H9 (cell line): ENCODE measurements around the gene MUC2. TPM values are rescaled to one million over a fixed set of nuclear protein-coding genes. Genes with fewer than 3 reads are reported as not detected.

Source experiments
- DNase-seq: peaks from one replicate; pipeline ENCODE4 v3.0.0-alpha.2; 2017
- H2AFZ ChIP-seq: one replicate; pipeline ENCODE4 v1.6.1; 2013; ENCODE audit warnings: mild to moderate bottlenecking, low read length, control low read depth, moderate library complexity
- H2AK5ac ChIP-seq: 2 replicates; pipeline ENCODE4 v1.6.1; 2013; ENCODE audit warnings: low read length, control low read depth, mixed read lengths; ENCODE audit not compliant: insufficient read length
- H2BK120ac ChIP-seq: one replicate; pipeline ENCODE4 v1.6.1; 2013; ENCODE audit warnings: low read depth, mild to moderate bottlenecking, low read length, control low read depth, inconsistent platforms; ENCODE audit not compliant: poor library complexity, severe bottlenecking
- H2BK12ac ChIP-seq: 2 replicates; pipeline ENCODE4 v1.6.1; 2013; ENCODE audit warnings: low read length, control low read depth, mixed read lengths, low read depth; ENCODE audit not compliant: insufficient read length
- H2BK15ac ChIP-seq: 2 replicates; pipeline ENCODE4 v1.6.1; 2013; ENCODE audit warnings: low read depth, low read length, control low read depth
- H2BK20ac ChIP-seq: one replicate; pipeline ENCODE4 v1.6.1; 2013; ENCODE audit warnings: low read depth, mild to moderate bottlenecking, low read length, control low read depth, inconsistent platforms; ENCODE audit not compliant: poor library complexity, severe bottlenecking
- H2BK5ac ChIP-seq: 2 replicates; pipeline ENCODE4 v1.6.1; 2013; ENCODE audit warnings: low read length, control low read depth, mixed read lengths; ENCODE audit not compliant: insufficient read length
- H3K14ac ChIP-seq: 2 replicates; pipeline ENCODE4 v1.6.1; 2013; ENCODE audit warnings: low read length, control low read depth; ENCODE audit not compliant: insufficient read depth
- H3K18ac ChIP-seq: 2 replicates; pipeline ENCODE4 v1.6.1; 2013; ENCODE audit warnings: low read depth, mild to moderate bottlenecking, mixed read lengths, low read length, control low read depth; ENCODE audit not compliant: insufficient read length
- H3K23ac ChIP-seq: 2 replicates; pipeline ENCODE4 v1.6.1; 2013; ENCODE audit warnings: low read length, control low read depth, mixed read lengths, low read depth; ENCODE audit not compliant: insufficient read length
- H3K23me2 ChIP-seq: 2 replicates; pipeline ENCODE4 v1.6.1; 2013; ENCODE audit warnings: low read depth, mild to moderate bottlenecking, mixed read lengths, low read length, control low read depth; ENCODE audit not compliant: insufficient read length, poor library complexity, severe bottlenecking
- H3K27ac ChIP-seq: 2 replicates; pipeline ENCODE4 v1.5.1; 2013; ENCODE audit warnings: low read length, control low read depth, mixed read lengths, low read depth; ENCODE audit not compliant: insufficient read length
- H3K27me3 ChIP-seq: 2 replicates; pipeline ENCODE4 v1.6.1; 2013; ENCODE audit warnings: low read length, control low read depth, inconsistent platforms; ENCODE audit not compliant: insufficient read depth
- H3K4ac ChIP-seq: 2 replicates; pipeline ENCODE4 v1.6.1; 2013; ENCODE audit warnings: low read depth, mild to moderate bottlenecking, control low read depth, inconsistent platforms, low read length, moderate library complexity
- H3K4me1 ChIP-seq: 2 replicates; pipeline ENCODE4 v1.6.1; 2013; ENCODE audit warnings: low read length, control low read depth, inconsistent platforms; ENCODE audit not compliant: insufficient read depth
- H3K4me2 ChIP-seq: 2 replicates; pipeline ENCODE4 v1.6.1; 2013; ENCODE audit warnings: low read length, control low read depth, mixed read lengths; ENCODE audit not compliant: insufficient read length, insufficient read depth
- H3K56ac ChIP-seq: 2 replicates; pipeline ENCODE4 v1.6.1; 2013; ENCODE audit warnings: low read depth, mild to moderate bottlenecking, mixed read lengths, low read length, control low read depth; ENCODE audit not compliant: insufficient read length
- H3K79me1 ChIP-seq: 2 replicates; pipeline ENCODE4 v1.6.1; 2013; ENCODE audit warnings: low read depth, mild to moderate bottlenecking, moderate library complexity, low read length, control low read depth, inconsistent platforms; ENCODE audit not compliant: insufficient read depth, poor library complexity, severe bottlenecking
- H3K79me2 ChIP-seq: 2 replicates; pipeline ENCODE4 v1.6.1; 2013; ENCODE audit warnings: low read length, control low read depth, inconsistent platforms; ENCODE audit not compliant: insufficient read depth
- H3K9ac ChIP-seq: 2 replicates; pipeline ENCODE4 v1.6.1; 2013; ENCODE audit warnings: low read length, control low read depth, mixed read lengths; ENCODE audit not compliant: insufficient read length; ENCODE audit errors: extremely low read depth
- H3K9me3 ChIP-seq: one replicate; pipeline ENCODE4 v1.6.1; 2013; ENCODE audit warnings: low read depth, low read length, inconsistent platforms; ENCODE audit not compliant: control insufficient read depth
- H3T11ph ChIP-seq: one replicate; pipeline ENCODE4 v1.6.1; 2013; ENCODE audit warnings: mild to moderate bottlenecking, low read length, control low read depth, inconsistent platforms
- H4K20me1 ChIP-seq: one replicate; pipeline ENCODE4 v1.6.1; 2013; ENCODE audit not compliant: control insufficient read depth, insufficient read length, insufficient read depth
- H4K5ac ChIP-seq: 2 replicates; pipeline ENCODE4 v1.6.1; 2013; ENCODE audit warnings: low read depth, mild to moderate bottlenecking, mixed read lengths, low read length, control low read depth; ENCODE audit not compliant: insufficient read length
- H4K8ac ChIP-seq: replicated peaks from 2 replicates; pipeline ENCODE4 v1.6.1; 2013; ENCODE audit warnings: low read length, control low read depth, mixed read lengths, low read depth; ENCODE audit not compliant: insufficient read length
- H4K91ac ChIP-seq: 2 replicates; pipeline ENCODE4 v1.6.1; 2013; ENCODE audit warnings: low read depth, mild to moderate bottlenecking, moderate library complexity, mixed read lengths, low read length, control low read depth; ENCODE audit not compliant: insufficient read length
- H3K27ac Mint-ChIP-seq, 3 experiments: 2 replicates in 2 of 3; 3 replicates in 1 of 3; pipeline ENCODE4 v1.8.0; 2020 to 2021; ENCODE audit warnings: mixed read lengths in 3 of 3, mild to moderate bottlenecking in 1 of 3, moderate library complexity in 1 of 3
- H3K27me3 Mint-ChIP-seq: 2 replicates; pipeline ENCODE4 v1.8.0; 2021; ENCODE audit warnings: low read depth, mild to moderate bottlenecking, moderate library complexity, mixed read lengths
- H3K36me3 Mint-ChIP-seq, 3 experiments: 2 replicates in 2 of 3; 3 replicates in 1 of 3; pipeline ENCODE4 v1.8.0; 2020 to 2021; ENCODE audit warnings: low read depth in 3 of 3, mixed read lengths in 3 of 3; ENCODE audit not compliant: insufficient read depth in 1 of 3
- H3K4me1 Mint-ChIP-seq, 2 experiments: 2 replicates each; pipeline ENCODE4 v1.8.0; 2020; ENCODE audit warnings: mixed read lengths in 2 of 2
- H3K4me3 Mint-ChIP-seq, 2 experiments: 2 replicates in 1 of 2; 3 replicates in 1 of 2; pipeline ENCODE4 v1.8.0; 2020 to 2021; ENCODE audit warnings: mild to moderate bottlenecking in 2 of 2, mixed read lengths in 2 of 2, moderate library complexity in 1 of 2
- H3K9me3 Mint-ChIP-seq, 2 experiments: 2 replicates in 1 of 2; 3 replicates in 1 of 2; pipeline ENCODE4 v1.8.0; 2020; ENCODE audit warnings: mild to moderate bottlenecking in 2 of 2, mixed read lengths in 2 of 2, moderate library complexity in 1 of 2
- WGBS: extraction: QIAGEN DNeasy Blood & Tissue Kit; methylation state at CpG from one replicate; pipeline ENCODE4 v1.1.7; 2013; ENCODE audit warnings: missing lambda C conversion rate, low lambda C conversion rate, mixed read lengths; ENCODE audit not compliant: insufficient read length; ENCODE audit errors: extremely low coverage; 5-methylcytosine and 5-hydroxymethylcytosine counted together
- total RNA-seq: library from RNA; stranded (reverse); gene quantifications from 2 replicates; pipeline ENCODE4 v1.2.1, GENCODE V29; 2021
- TF ChIP-seq, protein P1 (sequence below): fragments of 200-600 bp; sonication (generic); conservative IDR thresholded peaks from 3 replicates; pipeline ENCODE4 v1.8.0; 2021; ENCODE audit warnings: antibody characterized with exemption, mild to moderate bottlenecking

The MUC2 gene
- total RNA-seq, 1 experiment from 2014 or later: not detected

GRCh38 chr11:1070594-1071462, 3.8 kb upstream of the MUC2 start:
- Mint-ChIP-seq H3K36me3 (no peaks in the 10 kb centered on the region), H3K27ac (no peak overlapping the region), H3K4me3 (no peak overlapping the region), H3K9me3 (peaks cover 2 to 3% of the 10 kb centered on the region in 2 experiments; a peak in 3 of 5 replicates), H3K4me1 (peaks cover 3 to 5% of the 10 kb centered on the region in 2 experiments; a peak in 3 of 4 replicates), H3K27me3 (peaks cover 15% of the 10 kb centered on the region)
- no peak overlapping the region for H3K4me2 ChIP-seq
- H2AK5ac ChIP-seq: no peak overlapping the region
- H2BK5ac ChIP-seq: no peak overlapping the region
- no peak overlapping the region for H3K4ac ChIP-seq
- H2BK20ac ChIP-seq: no peak overlapping the region
- no peak overlapping the region for H2BK120ac ChIP-seq
- no peak overlapping the region for H3T11ph ChIP-seq
- no peaks in the 10 kb centered on the region for H3K79me1 ChIP-seq
- no peak overlapping the region for H3K18ac ChIP-seq
- no peaks in the 10 kb centered on the region for H3K23me2 ChIP-seq
- no peak overlapping the region for H3K14ac ChIP-seq
- H3K23ac ChIP-seq: no peak overlapping the region
- no peak overlapping the region for H3K27ac ChIP-seq
- no peak overlapping the region for H2AFZ ChIP-seq
- no peaks in the 10 kb centered on the region for H3K27me3 ChIP-seq
- H3K4me1 ChIP-seq: no peaks in the 10 kb centered on the region
- TF ChIP-seq, protein P1, sequence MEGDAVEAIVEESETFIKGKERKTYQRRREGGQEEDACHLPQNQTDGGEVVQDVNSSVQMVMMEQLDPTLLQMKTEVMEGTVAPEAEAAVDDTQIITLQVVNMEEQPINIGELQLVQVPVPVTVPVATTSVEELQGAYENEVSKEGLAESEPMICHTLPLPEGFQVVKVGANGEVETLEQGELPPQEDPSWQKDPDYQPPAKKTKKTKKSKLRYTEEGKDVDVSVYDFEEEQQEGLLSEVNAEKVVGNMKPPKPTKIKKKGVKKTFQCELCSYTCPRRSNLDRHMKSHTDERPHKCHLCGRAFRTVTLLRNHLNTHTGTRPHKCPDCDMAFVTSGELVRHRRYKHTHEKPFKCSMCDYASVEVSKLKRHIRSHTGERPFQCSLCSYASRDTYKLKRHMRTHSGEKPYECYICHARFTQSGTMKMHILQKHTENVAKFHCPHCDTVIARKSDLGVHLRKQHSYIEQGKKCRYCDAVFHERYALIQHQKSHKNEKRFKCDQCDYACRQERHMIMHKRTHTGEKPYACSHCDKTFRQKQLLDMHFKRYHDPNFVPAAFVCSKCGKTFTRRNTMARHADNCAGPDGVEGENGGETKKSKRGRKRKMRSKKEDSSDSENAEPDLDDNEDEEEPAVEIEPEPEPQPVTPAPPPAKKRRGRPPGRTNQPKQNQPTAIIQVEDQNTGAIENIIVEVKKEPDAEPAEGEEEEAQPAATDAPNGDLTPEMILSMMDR: no peak
- WGBS: no CpG with 5 or more reads among the region's 9 CpGs
- no peak overlapping the region for H3K9ac ChIP-seq
- no peak overlapping the region for H4K8ac ChIP-seq
- DNase-seq: no peak
- H3K56ac ChIP-seq: no peak overlapping the region
- no peak overlapping the region for H2BK15ac ChIP-seq
- H4K5ac ChIP-seq: no peak overlapping the region
- no peaks in the 10 kb centered on the region for H3K79me2 ChIP-seq
- no peak overlapping the region for H4K91ac ChIP-seq
- no peak overlapping the region for H2BK12ac ChIP-seq
- H3K9me3 ChIP-seq: no peaks in the 10 kb centered on the region
- H4K20me1 ChIP-seq: no peaks in the 10 kb centered on the region
